ENCODE data around the gene CYP3A4.

- no peak for TF ChIP-seq CTCF (conservative IDR thresholded peaks at IDR 0.05 in 1 of 2, IDR thresholded peaks at IDR 0.05 in 1 of 2; ENCODE audit: low read depth in 1 of 2, low read length in 2 of 2)
- TF ChIP-seq EZH2 (IDR thresholded peaks at IDR 0.05; ENCODE audit: low read length, missing control alignments): no peak
Measured at GRCh38 chr7:99792967-99793366, 9.0 kb upstream of the CYP3A4 start.
